Inferior parietal cortex (tissue), 1 donor: ENCODE results near the gene SEL1L3.

Experiments
- DNase-seq: peaks from one replicate; pipeline ENCODE4 v3.0.0-alpha.2; 2016; ENCODE audit errors: extremely low spot score

SEL1L3 gene

DNA sequence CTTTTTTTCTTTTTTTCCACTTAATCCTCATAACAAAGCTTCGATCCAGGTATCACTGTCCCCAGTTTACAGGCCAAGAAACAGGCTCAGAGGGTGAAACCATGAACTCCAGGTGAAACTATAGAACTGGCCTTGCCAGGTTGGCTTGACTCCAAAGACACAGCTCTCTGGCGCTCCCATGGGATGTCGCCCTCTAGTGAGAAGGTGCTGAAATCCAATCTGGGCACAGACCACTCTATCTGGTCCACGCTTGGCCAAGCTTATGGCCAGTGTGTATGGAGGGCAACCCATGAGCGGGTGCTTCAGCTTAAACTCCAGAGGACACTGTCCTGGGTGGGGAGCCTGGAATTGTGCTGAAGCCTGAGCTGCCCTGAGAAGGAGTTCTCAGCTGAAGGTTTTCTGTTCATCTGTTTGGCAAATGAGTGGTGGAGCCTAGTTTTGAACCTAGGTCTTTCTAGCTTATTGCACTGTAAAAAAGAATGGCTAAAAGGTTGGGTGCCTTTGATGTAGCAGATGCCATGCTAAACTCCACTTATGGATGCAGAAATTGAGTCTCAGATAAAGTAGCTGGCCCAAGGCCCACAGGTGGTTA lies 70.5 kb downstream of the SEL1L3 start:
- DNase-seq = no peak

GRCh38 chr4:25790024-25790423 lies 72.8 kb downstream of the SEL1L3 start:
- no peak for DNase-seq

- DNase-seq = no peak
These were observed 74.0 kb downstream of the SEL1L3 start for GRCh38 chr4:25788703-25789238.

- DNase-seq = no peak
These were observed 76.2 kb downstream of the SEL1L3 start for GRCh38 chr4:25786497-25787065.

DNA sequence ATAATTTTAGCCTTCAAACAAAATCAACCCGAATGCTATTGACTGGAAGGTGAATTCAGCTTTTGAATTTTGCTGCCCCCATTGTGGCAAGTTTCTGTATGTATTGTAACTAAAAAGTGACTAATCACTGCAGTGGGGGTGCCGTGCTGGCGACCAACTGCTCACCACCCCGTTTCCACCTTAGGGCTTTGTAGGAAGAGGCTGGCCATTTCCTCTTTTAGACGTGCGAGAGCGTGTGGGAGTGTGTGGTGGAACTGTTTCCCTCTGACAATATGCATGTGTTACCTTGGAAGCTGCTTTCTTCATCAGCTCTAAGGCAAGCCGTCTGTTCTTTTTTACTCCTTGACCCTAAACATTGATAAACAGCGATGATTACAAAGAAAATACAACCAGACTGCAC lies 78.8 kb downstream of the SEL1L3 start:
- no peak for DNase-seq

- no peak for DNase-seq
These were observed 79.7 kb downstream of the SEL1L3 start for GRCh38 chr4:25783126-25783525.

GRCh38 chr4:25782482-25782881 lies 80.3 kb downstream of the SEL1L3 start:
- DNase-seq = no peak

GRCh38 chr4:25779021-25779420 lies 83.8 kb downstream of the SEL1L3 start:
- no peak for DNase-seq

DNA sequence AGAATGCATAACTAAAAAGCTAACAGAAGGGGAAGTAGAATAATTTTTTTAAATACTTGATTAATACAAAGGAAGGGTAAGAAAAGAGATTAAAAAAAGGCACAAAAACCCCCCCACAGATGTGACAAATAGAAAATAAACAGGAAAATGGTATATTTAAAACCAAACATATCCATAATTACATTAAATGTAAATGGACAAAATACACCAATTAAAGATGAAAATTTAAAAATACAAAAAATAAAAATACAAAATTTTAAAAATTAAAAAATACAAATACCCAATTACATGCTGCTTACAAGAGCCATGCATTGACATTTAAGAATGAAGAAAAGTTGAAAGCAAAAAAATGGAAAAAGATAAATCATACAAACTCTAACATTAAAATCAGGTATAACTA lies 86.0 kb downstream of the SEL1L3 start:
- no peak for DNase-seq

- no peak for DNase-seq
These were observed 87.6 kb downstream of the SEL1L3 start for GRCh38 chr4:25775166-25775565.

DNA sequence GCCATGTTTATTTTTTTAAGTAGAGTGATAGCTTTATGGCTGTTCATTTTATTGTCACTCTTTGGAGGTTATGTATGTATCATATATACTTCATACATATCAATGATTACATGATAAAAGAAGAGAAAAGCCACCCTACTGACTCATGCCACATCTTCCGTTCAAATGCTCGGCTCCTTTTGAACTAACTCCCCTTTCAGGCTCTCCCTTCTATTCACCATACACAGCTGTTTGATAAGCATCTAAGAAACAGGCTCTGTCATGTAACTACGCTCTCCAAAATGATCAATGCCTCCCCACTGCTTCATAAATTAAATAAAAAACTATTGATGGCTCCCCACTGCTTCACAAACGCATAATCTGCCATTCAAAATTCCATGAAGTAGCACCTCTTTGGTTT lies 89.4 kb downstream of the SEL1L3 start:
- DNase-seq = no peak

GRCh38 chr4:25771672-25772071 lies 91.1 kb downstream of the SEL1L3 start:
- no peak for DNase-seq

GRCh38 chr4:25770847-25771246 lies 91.9 kb downstream of the SEL1L3 start:
- no peak for DNase-seq

GRCh38 chr4:25769251-25769650 lies 93.5 kb downstream of the SEL1L3 start:
- DNase-seq = no peak

GRCh38 chr4:25767877-25768725 lies 94.7 kb downstream of the SEL1L3 start:
- peak; percentile 88 for DNase-seq

DNA sequence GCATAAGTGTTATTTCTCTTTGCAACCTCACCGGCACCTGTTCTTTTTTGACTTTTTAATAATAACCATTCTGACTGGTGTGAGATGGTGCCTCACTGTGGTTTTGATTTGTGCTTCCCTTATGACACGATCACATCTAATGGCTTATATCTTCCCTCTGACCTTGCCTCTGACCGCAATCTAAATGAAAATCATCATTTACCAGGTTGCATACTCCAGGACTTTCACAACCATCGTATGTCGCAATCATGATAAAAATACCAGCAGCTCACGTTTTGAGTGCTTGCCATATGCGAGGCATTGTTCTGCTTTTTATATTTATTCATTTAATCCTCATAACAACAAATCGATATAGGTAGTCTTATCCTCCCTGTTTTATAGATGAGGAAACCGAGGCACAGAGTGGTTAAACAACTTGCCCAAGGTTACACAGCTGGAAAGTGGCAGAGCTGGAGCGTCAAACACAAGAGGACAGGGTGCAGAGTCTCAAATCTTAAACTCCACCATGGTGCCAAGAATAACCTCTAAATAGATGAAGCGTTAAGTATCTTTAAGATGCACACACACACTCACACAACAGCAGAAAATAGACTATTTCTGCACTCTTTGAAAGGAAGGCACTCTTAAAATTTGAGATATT lies 102.2 kb downstream of the SEL1L3 start:
- DNase-seq = no peak

- no peak for DNase-seq
These were observed 102.7 kb downstream of the SEL1L3 start for GRCh38 chr4:25760048-25760447.

DNA sequence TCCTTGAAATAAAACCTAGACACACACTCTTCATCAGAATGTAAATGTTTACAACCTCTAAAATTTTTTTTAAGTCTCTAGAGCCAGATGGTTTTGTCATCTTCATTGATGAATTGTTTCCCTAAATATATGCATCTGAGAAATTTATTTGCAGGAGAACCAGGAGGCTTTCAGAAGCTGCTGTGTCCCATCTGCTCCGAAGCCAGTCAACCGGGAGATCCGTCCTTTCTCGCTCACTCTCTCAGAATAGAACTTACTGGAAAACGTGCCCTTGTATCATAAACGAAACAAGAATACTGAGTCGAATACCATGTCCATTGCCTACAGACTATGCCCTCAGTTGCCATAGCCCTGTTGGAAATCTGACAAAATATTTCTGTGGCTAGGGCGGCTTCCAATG lies 103.7 kb downstream of the SEL1L3 start:
- no peak for DNase-seq

- DNase-seq = no peak
These were observed 105.3 kb downstream of the SEL1L3 start for GRCh38 chr4:25757452-25757851.

- no peak for DNase-seq
These were observed 106.3 kb downstream of the SEL1L3 start for GRCh38 chr4:25756503-25756902.

GRCh38 chr4:25755911-25756310 lies 106.9 kb downstream of the SEL1L3 start:
- DNase-seq = no peak

GRCh38 chr4:25753239-25753638 lies 109.5 kb downstream of the SEL1L3 start:
- DNase-seq = no peak
